8988T (cell line): ENCODE results near the gene PIK3C2G.
A peak's percentile ranks its signal among the peaks of the same experiment; 100 is the strongest.
"Not testable (repeated sequence)": the region's sequence is repeated elsewhere in the genome, so short reads cannot be mapped to it uniquely, and the experiment has no call there.

ENCODE experiments used
- DNase-seq: peaks from one replicate; pipeline ENCODE4 v3.0.0; 2011

The PIK3C2G gene

DNA sequence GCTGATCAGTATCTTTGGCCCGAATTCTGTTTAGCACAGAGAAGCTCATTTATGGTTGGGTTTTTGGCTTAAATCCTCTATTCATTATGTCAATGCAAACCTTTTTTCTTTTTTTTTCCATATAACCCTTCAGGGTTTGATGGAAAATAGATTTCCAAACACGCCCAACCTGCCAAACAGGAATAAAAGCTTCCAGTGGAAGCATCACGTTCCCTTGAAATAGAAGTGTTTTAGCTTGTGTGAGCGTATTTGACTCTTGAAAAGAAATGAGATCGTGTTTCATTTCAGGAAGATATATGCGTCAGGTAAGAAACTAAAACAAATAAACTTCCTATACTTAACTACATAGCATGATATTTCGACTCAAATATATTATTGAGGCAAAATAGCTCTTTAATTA, at the start of gene PIK3C2G:
Gene PIK3C2G (plus strand): TSS at position 246 of the 400 bp plus-strand sequence. CDS start 20,564 bp downstream, outside the sequence.
- DNase-seq: no peak

- no peak for DNase-seq
These were observed 43.4 kb upstream of the PIK3C2G start for GRCh38 chr12:18217966-18218365.

DNA sequence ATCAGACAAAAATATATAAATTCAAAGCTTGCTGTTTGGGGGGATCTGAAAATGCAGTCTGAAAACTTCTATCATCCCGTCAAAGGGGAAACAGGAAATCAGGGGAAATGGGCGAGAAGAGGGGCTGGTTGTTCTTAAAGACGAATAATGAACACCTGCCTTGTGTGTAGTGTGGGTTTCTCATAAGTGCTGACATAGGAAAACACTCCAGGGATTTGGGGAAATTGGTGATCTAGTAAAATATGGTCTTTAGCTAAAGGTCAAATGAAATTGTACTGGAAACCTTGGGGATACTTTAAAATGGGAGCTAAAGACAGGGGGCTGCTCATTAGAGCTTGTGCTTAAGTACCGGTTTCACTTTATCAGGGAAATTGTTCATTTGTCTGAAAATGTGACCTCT, 39.6 kb upstream of the PIK3C2G start:
- no peak for DNase-seq

DNA sequence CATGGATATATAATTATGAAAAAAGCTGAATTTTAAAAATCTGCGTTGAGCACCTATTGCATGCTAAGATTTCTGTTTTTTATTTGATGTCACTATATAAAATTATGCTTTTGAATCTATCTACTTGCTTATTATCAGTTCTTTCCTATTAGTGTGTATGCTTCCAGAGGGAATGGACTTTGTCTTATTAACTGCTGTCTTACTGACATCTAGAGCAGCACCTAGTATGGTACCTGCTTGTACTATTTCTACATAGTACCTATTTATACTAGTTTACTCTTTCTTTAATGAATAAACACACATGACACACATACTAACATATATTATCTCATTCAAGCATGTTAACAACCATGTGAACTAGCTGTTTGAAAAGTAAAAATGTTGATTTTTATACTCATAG, 38.6 kb upstream of the PIK3C2G start:
- DNase-seq: no peak

DNA sequence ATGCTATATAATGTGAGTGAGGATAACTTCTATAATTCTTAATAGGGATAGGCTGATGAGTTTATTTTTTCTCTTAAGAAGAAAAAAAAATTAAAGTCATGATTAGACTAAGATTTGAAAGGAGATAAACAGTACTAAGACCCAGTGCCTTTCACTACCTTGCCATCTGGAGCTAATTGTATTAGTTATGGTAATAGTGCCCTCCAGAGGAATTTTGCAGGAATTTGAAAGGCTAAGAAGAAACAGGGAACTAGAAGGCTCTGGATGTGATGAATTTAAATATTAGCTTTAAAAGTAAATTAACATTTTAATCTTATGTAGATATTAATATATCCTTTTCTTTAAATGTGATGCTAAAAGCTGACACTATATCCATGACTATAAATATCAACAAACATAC, 36.6 kb upstream of the PIK3C2G start:
- no peak for DNase-seq

GRCh38 chr12:18239526-18239925, 21.8 kb upstream of the PIK3C2G start:
- no peak for DNase-seq

DNA sequence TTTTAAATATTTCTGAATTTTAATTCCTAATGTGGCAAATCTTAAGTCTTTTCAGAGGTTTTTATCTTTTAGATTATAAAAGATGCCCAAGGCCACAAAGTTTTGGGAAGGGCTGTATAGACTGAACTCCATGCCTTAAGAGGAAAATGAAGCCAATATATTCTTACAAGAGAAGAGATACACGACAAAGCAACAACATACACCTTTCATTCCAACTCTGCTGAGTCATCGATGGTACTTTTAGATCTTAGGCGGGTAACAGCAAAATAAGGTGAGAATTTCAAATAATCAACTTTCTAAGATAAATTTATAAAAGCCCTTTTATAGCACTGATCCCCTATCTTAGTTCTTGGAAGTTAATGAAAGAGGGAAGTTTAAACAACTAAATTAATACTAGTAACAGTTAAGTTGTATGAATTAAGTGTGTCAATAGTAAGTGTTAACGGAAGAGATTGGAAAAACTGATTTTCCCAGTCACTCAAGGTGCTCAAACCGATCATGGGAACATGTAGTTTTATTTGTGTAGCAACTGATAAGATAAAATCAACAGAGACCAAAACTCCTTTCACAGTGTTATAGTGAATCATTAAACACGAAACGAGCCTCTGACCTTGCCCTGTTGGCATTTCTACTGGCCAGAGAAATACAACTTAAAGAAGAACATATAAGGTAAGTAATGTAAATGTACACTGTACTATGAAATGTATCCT, 18.8 kb upstream of the PIK3C2G start:
- no peak for DNase-seq

DNA sequence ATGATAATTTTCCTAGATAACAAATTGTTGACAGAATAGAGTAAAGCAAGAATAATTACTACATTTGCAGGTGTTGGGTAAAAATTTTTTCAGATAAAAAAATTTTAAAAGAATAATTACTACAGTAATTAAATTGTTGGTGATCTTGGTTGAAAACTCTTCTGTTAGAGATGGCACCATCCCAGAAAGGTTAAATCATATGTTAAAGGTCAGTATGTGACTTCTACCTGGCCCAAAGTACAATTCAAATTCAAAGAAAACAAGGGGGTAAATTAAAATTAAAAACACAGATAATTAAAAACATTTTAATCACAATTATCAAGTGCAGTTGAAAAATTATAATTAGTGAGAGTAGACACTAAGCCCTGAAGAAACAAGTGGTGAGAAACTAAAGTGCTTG, 18.1 kb upstream of the PIK3C2G start:
- DNase-seq: no peak

GRCh38 chr12:18246066-18246465, 15.3 kb upstream of the PIK3C2G start:
- no peak for DNase-seq

- peak; percentile 14 for DNase-seq
These were observed 10.9 kb upstream of the PIK3C2G start for GRCh38 chr12:18250313-18250916.

DNA sequence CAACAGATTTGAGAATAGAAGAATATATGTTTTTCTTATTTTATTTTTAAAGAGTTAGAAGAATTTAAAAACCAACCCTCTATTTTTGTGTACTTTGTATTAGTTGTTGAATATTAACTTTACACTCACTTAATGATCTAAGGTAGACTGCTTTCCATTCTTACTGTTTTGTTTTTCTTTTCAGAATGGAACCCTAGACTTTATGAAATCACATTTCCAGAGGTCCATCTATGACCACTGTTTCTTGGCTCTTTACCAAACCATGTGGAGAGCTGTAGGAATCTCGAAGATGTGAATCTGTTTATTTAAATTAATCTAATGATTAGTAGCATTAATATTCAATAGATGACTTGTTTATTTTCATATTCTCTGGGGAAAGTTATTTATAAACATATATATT, 7.2 kb upstream of the PIK3C2G start:
- no peak for DNase-seq

- not testable (repeated sequence) for DNase-seq
These were observed 6.3 kb upstream of the PIK3C2G start for GRCh38 chr12:18255004-18255403.

GRCh38 chr12:18257251-18257650, 4.1 kb upstream of the PIK3C2G start:
- DNase-seq: no peak

DNA sequence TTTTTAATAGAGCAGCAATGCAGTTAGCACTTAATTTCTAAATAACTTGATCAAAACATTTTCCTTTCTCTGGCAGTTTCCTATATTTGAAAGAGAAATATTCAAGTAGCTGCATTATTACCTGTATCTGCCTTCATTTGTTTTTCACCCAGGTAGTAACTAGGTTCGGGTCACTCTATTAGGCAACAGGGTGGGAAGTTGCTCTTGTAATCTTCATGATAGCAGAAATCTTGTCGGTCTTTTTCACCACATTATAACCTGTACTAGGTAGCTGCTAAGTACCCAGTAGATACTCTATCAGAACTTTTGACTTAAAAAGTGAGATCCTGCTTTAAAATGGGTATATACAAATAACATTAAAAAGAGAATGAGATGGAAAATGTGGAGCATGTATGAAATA, 2.4 kb upstream of the PIK3C2G start:
- no peak for DNase-seq

DNA sequence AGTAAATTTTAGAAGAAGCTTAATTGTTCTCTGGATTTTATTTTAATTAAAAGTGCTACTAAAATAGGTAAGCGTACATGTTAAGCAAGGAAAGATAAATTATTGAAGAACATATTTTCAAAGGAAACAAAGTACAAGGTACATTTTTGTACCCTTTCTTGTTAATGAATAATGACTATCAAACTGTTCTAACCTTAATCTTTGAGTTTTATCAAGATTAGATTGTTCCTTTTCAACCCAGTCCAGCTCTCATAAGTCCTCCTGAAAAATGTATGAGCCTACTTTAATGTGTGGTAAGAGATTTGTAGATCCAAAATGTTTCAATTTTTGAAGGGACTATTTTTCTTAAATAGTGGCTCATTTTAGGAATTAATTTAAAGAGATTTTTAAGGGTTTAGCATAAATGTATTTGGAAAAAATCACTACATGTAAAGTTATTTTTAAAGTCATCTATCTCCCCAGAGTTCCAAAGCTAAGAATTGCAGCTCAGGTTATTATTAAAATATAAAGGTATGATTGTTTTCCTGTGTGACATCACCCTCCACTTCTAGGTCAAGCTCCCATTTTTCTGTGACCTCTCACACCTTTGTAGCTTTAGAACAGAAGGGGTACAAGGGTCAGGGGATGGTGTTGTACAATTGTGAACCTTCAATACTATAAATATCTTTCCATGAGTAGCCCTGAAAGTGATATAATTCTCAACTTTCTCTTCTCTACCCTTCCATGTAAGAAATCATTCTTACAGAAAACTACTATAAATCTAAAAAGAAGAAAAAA, 1.2 kb upstream of the PIK3C2G start:
- no peak for DNase-seq

- DNase-seq: no peak
These were observed 588 bp downstream of the PIK3C2G start for GRCh38 chr12:18261906-18262305.

DNA sequence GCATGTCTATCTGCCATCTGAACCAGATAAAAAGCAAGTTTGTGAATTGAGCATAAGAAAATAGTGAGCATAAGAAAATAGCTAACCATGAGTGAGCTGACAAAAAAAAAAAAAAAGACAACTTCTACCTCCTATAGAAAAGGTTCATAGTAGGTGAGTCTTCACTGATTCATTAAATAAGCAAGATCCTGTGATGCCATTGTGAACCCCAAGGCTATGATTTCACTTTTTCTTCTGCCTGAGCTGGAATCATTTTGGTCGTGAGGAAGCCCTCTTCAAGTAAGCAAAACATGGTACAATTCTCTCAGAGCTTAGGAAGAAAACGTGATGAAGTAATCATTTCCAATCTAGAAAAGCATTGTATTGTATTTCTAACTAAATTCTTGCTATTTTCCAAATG, 1.2 kb downstream of the PIK3C2G start:
- no peak for DNase-seq

GRCh38 chr12:18264581-18265075, 3.3 kb downstream of the PIK3C2G start:
- DNase-seq: no peak

DNA sequence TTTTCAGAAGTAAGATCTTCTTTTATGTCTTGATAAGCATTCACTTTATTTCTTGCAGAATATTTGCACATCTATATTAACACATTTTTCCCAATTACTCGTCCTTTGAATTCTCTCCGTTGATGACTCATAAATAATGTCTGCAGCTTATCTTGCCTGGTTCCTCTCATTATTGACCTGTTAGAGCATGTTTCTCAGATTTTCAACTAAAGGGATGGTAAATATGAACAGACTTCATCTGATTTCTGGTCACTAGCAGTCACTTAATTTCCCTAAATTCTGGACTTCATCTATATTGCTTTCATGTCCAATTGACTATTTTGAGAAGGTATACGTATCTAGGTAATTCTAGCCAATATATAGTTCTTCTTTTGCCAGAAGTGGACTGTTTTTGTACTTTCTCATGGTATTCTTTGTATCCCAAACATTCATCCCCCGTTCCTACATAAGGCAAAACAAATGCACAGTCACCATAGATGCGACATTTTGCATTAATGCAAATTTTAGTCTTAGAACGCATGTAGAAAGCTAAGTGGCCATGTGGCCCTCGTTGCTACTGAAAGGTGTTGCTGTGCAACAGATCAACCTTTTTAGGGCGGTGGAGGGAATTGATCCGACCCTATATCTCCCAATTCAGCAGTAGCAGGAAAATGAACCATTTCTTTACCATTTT, 6.2 kb downstream of the PIK3C2G start:
- no peak for DNase-seq

GRCh38 chr12:18270958-18271460, 9.7 kb downstream of the PIK3C2G start:
- DNase-seq: no peak

DNA sequence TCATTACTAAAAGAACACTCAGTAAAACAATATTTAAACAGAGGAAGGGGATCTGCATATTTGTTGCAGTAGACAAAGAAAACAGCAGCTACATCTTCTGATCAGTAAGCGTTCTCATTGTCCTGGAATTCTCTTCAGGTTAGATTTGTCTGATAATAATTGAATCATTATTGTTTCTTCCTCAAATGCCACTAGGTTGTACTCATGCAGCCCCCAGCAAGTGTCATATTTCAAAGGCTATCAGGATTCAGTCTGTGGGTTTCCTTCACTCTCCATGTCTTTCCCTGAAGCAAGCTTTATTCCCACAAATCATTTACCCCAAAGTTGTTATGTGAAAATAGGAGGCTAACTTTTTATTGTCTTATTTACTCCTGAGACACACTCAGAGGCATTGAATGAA, 14.7 kb downstream of the PIK3C2G start:
- no peak for DNase-seq

DNA sequence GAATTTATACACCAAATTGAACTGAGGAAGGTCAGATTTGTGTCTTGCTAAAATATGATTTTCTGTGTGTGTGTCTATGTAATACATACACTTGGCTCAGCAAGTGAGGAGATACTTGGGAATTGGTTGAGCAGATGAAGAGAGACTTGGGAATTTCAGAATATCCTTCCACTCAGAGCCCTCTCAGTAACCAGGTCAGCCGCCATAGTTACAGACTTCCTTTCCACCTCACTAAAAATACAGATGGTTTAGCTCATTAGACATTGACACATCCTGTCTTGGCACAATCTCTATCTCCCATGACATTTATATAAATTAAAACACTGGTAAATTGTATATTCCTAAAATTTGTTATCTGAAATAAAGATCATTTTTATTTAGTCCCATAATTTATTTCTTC, 15.9 kb downstream of the PIK3C2G start:
- no peak for DNase-seq

GRCh38 chr12:18280728-18281127, 19.4 kb downstream of the PIK3C2G start:
- DNase-seq: no peak
